G401 (cell line): ENCODE measurements around the gene PAK5. TPM values are rescaled to one million over a fixed set of nuclear protein-coding genes. Genes with fewer than 3 reads are reported as not detected.
A peak's percentile ranks its signal among the peaks of the same experiment; 100 is the strongest.

Experiments
- DNase-seq: peaks from one replicate; pipeline ENCODE4 v3.0.0-alpha.2; 2015; ENCODE audit warnings: low spot score
- in situ Hi-C: cut with HindIII; loops from 2 replicates; pipeline ENCODE4 v1.10.0; 2016; ENCODE audit warnings: low sequenced_read_pairs, mixed read lengths
- total RNA-seq: library from RNA; depleted of rRNA; stranded (reverse); fragments of >200 nt; shearing (Covaris generic); gene quantifications from 2 replicates; pipeline ENCODE4 v1.2.3, GENCODE V29; 2014

Gene PAK5
- total RNA-seq, 1 experiment from 2014 or later = not detected

GRCh38 chr20:9565910-9566550 is 272.8 kb downstream of the PAK5 start:
- DNase-seq = peak; percentile 74
- in situ Hi-C loops = no loop called here

- in situ Hi-C loops = no loop called here
- DNase-seq = no peak
Observed at GRCh38 chr20:9557411-9557810, 281.5 kb downstream of the PAK5 start.

GRCh38 chr20:9555781-9556180 is 283.1 kb downstream of the PAK5 start:
- no peak for DNase-seq
- in situ Hi-C loops = no loop called here

- no peak for DNase-seq
Observed at GRCh38 chr20:9551808-9552550, 286.9 kb downstream of the PAK5 start.

GRCh38 chr20:9550871-9551270 is 288.0 kb downstream of the PAK5 start:
- in situ Hi-C loops = no loop called here
- no peak for DNase-seq

More at GRCh38 chr20:9551808-9552550, 286.9 kb downstream of the PAK5 start:
- in situ Hi-C loops = no loop called here

- in situ Hi-C loops = no loop called here
- DNase-seq = no peak
Observed at GRCh38 chr20:9550283-9550682, 288.6 kb downstream of the PAK5 start.

- DNase-seq = no peak
- in situ Hi-C loops = no loop called here
Observed at GRCh38 chr20:9543214-9543613, 295.7 kb downstream of the PAK5 start.

- DNase-seq = no peak
- in situ Hi-C loops = no loop called here
Observed at GRCh38 chr20:9535449-9535848, 303.4 kb downstream of the PAK5 start.

GRCh38 chr20:9534025-9534424 is 304.9 kb downstream of the PAK5 start:
- no peak for DNase-seq
- in situ Hi-C loops = no loop called here

GRCh38 chr20:9532069-9532838 is 306.6 kb downstream of the PAK5 start:
- DNase-seq = peak; percentile 20
- in situ Hi-C loops = no loop called here

GRCh38 chr20:9531581-9531980 is 307.3 kb downstream of the PAK5 start:
- DNase-seq = no peak
- in situ Hi-C loops = no loop called here

- no peak for DNase-seq
- in situ Hi-C loops = no loop called here
Observed at GRCh38 chr20:9523636-9524035, 315.2 kb downstream of the PAK5 start.

- no peak for DNase-seq
- in situ Hi-C loops = no loop called here
Observed at GRCh38 chr20:9520086-9520485, 318.8 kb downstream of the PAK5 start.

- in situ Hi-C loops = no loop called here
- DNase-seq = no peak
Observed at GRCh38 chr20:9518576-9519175, 320.2 kb downstream of the PAK5 start.

- no peak for DNase-seq
- in situ Hi-C loops = no loop called here
Observed at GRCh38 chr20:9517297-9518162, 321.3 kb downstream of the PAK5 start.

GRCh38 chr20:9516234-9516871 is 322.5 kb downstream of the PAK5 start:
- DNase-seq = no peak
- in situ Hi-C loops = no loop called here

- in situ Hi-C loops = no loop called here
- no peak for DNase-seq
Observed at GRCh38 chr20:9515741-9516233, 323.1 kb downstream of the PAK5 start.

GRCh38 chr20:9515214-9515585 is 323.7 kb downstream of the PAK5 start:
- no peak for DNase-seq
- in situ Hi-C loops = no loop called here
